MV-4-11 (cell line): Measurements from ENCODE around the gene NAA30.
"Not testable (repeated sequence)": the region's sequence is repeated elsewhere in the genome, so short reads cannot be mapped to it uniquely, and the experiment has no call there.

Experiments used
- DNase-seq: peaks from one replicate; lab custom pipeline; 2025; lab: John Stamatoyannopoulos, UW

The NAA30 gene

DNA sequence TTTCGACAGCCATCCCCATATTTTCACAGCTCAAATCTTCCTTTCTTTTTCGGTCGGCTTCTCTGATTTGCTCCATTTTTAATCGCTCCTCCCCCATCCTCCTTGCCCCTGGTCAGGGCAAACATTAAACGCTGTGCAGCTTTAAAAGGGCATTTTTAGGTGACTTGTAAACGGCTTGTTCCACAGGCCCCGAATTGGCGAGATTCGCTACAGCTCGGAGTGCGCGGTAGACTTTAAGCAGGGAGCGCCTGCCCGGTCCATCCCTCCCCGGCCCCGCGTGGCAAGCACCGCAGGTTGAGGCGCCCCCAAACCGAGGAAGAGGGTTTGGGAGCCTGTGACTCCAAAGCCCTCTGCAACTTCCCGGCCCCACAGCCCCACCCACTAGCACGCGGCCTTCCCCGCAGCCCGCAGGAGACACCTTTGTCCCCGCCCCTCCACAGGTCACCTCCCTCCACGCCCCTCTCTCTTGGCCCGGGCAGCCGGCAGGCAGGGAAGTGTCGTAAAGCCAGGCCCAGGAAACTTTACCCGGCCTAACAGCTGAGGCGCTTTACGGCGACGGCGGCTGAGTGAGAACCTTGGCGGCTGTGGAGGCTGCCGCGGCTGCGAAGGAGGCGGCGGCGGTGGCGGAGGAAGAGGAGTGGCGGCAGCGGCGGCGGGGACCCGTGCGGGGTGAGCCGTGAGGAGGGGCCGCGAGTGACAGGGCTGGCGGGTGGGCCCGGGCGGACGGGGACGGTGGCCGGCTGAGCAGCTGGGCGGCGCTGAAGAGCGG lies at the start of gene NAA30:
Gene NAA30, plus strand, starts transcription at position 550 of the 769 bp plus-strand sequence. CDS start 372 bp downstream, outside the sequence.
- peak; percentile 80 for DNase-seq

DNA sequence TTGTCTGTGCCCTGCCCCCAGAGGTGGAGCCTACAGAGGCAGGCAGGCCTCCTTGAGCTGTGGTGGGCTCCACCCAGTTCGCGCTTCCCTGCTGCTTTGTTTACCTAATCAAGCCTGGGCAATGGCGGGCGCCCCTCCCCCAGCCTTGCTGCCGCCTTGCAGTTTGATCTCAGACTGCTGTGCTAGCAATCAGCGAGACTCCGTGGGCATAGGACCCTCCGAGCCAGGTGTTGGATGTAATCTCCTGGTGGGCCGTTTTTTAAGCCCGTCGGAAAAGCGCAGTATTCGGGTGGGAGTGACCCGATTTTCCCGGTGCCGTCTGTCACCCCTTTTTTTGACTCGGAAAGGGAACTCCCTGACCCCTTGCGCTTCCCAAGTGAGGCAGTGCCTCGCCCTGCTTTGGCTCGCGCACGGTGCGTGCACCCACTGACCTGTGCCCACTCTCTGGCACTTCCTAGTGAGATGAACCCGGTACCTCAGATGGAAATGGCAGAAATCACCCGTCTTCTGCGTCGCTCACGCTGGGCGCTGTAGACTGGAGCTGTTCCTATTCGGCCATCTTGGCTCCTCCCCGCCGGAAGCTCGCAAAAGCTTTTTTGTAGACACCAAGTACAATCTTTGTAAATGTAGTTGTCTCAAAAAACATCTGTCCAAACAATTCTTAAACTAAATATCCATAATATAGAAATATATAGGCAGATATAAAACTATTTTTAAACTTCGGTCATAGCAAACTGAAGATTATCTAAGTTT lies 46.7 kb upstream of the NAA30 start:
- DNase-seq, result not testable (repeated sequence)

DNA sequence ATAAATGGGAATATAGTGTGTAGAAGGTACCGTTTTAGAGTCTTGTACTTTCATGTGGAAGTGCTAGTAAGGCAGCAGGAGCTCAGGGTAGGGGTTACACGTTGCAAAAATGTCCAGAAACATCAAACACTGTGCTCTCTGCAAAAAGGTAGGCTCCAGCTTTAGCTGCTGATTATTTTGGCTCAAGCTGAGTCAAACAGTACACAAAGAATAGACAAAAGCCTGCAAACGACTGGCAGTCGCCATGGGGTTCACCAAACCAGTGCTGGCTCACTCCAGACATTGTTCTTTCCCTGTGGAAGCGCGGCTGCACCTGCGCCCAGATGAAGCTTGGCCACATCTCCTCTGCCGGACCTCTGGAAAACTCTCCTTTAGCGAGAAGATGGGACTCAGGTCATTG lies 45.3 kb upstream of the NAA30 start:
- DNase-seq, result no peak

DNA sequence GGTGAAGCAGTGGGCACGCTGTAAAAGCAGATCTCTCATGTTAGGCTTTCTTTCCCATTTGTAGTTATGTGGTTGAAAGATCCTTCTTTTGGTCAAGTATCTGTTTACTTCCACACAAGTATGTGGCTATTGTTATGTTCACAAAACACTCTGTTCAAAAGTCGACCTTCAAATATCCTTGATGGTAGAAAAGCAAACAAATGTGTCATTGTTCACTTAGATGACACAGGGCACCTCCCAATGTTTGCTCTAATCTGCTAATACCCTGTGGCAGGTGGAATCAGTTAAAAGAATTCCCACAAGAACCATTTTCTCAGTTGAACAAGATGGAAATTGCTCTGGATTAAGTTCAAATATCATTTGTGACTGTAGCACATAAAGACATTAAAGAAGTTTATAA lies 43.6 kb upstream of the NAA30 start:
- no peak for DNase-seq

DNA sequence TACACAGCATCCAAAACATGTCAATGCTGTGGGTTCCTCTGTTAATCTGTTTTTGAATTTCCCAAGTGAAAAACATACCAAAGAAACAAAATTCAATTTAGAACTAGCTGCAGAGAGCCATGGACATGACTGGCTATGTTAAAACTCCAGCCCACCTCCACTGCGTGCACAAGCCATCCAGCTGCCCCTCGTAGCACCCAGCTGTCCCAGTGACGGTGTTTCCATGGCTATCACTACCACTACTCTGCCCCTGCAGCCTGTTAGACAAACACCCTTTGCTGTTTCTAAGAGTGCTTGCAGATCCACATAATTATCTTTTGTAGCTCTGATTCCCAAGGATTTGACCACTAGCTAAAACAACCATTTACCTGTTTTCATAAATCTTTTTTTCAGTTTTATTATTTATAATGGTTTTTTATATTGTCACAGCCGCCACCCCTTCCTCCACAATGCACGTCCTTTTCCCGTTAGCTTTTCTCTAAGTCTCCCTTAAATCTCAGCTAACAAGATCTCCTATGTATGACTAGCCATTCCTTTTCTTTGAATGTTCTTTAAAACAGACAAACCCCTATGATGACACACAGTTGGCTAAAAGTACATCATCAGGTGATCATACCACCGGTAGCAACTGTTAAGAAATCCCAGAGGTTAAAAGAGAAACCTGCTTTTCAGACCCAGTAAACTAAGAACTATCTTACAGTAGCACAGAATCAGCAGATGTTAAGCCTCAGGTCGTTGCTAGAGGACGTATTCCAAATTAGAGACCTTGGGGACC lies 37.8 kb upstream of the NAA30 start:
- DNase-seq, result no peak

DNA sequence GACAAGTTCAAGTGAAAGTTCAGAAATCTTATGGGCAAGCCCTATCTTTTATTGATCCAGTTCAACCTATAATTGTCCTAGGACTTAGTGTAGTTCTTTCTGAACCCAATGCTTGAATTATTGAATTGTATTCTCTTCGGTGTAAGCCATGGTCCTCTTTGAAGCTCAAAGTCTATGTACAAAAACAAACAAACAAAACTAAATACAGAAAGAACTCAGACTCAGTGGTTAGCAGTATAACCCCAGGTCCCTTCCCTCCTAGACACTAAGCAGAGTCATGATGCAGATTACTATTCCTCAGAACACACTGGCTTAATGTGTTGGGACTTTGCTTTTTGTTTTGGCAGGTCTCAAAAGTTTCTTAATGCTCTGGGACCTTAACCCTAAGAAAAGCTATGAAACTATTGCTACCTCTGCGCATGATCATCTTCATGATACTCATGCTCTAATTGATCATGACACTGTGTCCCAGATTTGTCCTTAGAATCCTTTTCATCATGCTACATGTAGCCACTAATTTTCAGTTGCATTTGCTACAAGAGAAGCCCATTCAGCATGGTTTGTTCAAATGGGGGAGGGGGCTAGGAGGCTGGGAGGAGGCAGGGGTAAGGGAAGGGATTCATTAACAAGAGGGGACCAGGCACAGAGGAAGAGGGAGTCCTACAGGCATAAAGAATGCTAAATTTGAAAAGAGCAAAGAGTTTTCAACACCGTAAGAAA lies 35.1 kb upstream of the NAA30 start:
- no peak for DNase-seq

DNA sequence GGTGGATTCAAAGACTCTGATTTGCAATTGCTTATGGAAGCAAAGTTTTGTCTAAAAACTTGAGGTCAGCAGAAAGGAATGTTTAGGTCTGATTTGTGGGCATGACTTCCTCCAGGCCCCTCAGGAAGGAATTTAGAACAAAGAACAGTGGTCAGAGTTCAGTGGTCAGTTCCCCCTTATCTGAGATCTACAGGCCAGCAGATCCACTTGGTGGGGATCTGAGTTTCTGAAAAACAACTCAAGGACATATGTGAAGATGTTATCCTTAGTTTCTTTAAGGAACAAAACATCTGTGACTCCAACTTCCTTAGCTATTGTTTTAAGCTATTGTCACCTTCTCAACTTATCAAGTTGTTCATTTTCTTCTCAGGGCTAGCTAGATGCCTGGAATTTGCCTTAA lies 28.0 kb upstream of the NAA30 start:
- no peak for DNase-seq

DNA sequence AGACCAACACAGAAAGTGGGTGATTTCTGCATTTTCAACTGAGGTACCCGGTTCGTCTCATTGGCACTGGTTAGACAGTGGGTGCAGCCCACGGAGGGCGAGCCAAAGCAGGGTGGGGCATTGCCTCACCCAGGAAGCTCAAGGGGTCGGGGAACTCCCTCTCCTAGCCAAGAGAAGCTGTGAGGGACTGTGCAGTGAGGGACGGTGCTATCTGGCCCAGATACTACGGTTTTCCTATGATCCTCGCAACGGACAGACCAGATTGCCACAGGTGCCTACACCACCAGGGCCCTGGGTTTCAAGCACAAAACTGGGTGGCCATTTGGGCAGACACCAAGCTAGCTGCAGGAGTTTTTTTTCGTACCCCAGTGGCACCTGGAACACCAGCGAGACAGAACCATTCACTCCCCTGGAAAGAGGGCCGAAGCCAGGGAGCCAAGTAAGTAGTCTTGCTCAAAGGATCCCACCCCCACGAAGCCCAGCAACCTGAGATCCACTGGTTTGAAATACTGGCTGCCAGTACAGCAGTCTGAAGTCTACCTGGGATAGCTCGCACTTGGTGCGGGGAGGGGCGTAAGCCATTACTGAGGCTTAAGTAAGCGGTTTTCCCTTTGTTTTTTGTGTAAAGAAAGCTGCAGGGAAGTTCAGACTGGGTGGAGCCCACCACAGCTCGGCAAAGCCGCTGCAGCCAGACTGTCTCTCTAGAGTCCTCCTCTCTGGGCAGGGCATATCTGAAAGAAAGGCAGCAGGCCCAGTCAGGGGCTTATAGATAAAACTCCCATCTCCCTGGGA lies 25.5 kb upstream of the NAA30 start:
- no peak for DNase-seq

DNA sequence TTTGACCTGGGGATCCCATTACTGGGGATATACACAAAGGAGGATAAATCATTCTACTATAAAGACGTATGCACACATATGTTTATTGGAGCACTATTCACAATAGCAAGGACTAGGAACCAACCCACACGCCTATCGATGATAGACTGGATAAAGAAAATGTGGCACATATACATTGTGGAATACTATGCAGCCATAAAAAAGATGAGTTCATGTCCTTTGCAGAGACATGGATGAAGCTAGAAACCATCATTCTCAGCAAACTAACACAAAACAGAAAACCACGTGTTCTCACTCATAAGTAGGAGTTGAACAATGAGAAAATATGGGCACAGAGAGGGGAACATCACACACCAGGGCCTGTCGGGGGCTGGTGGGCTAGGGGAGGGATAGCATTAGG lies 20.2 kb upstream of the NAA30 start:
- not testable (repeated sequence) for DNase-seq

DNA sequence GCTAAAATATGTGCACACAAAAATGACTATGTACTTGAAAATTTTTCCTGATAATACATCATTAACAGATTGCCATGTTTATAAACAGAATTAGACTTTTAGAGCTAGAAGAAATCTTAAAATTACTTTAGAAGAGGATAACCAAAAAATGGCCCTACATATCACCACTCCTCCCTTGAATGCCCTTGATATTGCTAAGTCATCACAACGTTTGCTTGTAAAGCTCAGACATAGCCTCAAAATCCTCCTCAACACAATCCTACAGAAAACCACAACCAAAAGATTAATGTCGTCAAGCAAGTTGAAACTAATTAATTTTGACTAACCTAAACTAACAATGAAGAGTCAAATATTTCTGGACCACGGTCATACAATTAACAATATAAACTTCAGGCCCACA lies 19.4 kb upstream of the NAA30 start:
- DNase-seq, result no peak

DNA sequence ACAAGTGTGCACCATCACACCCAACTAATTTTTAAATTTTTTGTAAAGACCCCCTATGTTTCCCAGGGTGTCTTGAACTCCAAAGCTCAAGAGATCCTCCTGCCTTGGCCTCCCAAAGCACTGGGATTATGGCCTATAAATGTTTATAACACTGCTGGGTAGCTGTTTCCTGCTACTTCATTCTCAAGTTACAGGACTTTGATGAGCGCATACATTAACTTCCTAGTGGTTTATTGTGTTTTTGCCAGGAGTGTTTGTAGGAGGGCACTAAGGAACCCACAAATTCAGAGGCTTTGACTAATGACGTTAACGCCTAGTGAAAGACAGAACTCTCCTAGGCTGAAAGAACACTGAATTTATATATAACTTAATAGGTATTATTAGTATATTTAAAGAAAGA lies 15.2 kb upstream of the NAA30 start:
- no peak for DNase-seq

DNA sequence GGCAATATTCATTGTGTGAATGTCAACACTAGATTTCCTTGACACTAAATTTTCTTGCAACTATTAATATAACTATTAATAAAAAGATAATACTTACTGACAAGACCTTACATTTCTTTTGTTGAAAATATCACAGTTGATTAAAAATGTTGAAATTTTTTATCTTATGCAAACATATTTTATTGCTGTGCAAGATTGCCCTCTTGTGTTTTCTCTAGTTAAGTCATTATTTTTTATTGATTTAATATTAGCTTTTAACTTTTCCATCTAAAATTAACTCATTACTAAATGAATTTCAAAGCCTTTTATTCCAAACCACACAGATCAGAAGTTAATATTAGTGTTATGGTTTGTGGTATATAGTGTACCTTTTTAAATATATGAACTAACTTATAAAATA lies 11.7 kb upstream of the NAA30 start:
- no peak for DNase-seq

DNA sequence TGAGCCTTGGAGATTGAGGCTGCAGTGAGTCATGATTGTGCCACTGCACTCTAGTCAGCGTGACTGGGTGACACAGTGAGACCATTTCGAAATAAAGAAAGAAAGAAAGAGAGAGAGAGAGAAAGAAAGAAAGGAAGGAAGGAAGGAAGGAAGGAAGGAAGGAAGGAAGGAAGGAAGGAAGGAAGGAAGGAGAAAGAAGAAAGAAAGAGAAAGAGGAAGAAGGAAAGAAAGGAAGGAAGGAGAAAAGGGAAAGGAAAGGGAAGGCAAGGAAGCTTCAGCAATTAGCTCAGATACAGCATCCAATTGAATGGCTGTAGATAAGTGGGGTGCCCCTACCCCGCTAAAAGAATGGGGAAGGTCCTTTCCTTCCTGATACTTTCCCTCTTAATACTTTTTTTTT lies 9.5 kb upstream of the NAA30 start:
- DNase-seq, result no peak

DNA sequence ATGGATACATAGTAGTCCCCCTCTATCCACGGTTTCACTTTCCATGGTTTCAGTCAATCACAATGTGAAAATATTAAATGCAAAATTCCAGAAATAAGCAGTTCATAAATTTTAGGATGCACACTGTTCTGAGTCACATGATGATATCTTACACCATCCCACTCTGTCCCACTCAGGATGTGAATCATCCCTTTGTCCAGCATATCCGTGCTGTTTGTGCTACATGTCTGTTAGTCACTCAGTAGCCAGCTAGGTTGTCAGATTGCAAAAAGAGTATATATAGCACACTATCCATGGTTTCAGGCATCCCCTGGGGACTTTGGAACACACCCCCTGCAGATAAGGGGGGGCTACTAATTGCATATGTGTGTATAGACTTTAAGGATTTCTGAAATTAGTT lies 8.1 kb upstream of the NAA30 start:
- peak; percentile 6 for DNase-seq

DNA sequence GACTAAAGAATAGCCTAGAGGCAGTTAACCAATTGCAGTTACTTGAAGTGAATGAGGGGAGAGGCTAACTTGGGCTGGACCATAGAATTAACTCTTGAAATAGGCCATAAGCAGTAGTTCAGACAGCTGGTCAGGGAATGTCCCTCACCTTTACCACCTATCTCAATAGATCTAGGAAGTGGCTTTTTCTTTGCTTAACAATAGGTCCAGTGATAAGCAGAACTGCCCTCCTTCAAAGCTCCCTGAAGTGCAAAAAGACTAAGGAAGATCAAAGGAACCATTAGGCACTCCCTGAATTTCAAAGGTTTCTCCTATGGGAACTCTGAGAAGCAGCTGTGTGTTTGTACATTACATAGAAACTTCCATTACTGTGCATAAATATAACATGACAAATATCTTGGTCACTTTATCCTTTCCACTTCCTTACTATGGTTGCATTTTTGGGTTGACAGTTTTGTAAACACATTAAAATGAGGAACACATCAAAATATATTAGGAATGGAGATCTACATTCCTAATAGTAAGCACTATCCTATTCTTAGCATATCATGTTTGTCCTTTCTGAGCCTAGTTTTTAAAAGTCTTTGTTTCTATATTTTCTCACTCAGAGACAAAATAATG lies 7.2 kb upstream of the NAA30 start:
- DNase-seq, result no peak

DNA sequence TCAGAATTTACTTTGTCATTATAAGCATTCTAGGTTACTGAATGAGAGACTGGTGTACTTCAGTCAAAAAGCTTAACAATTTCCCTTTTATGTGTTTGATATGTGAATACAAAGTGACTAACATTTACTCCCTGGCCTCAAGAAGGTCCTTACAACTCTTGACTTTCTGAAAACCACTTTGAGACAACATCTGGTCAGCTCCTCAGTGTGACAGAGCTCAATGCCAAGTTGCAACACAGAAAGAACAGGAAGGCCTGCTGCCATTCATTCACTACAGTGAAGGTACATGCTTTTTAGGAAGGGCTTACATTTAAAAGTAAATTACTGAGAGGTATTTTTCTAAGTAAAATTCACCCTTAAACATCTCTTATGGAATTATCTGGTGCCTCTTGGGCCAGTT lies 2.3 kb upstream of the NAA30 start:
- DNase-seq, result peak; percentile 43

DNA sequence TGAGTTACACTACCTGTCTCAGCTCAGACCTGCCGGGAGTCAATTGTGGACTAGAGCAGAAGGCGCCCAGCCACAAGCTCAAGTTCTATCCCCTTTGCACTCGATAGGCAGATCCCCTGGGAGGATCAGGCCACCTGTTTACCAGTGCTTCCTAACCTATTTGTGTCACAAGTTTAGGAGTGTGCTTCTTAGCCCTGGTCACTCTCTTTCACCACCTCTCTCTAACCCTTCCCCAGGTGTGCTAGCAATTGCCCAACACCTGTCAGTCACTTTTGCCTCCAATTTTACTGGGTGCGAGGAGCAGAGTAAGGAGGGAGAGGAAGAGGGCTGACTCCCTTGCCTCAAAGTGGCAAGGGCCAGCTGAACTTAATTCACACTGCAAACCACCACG lies 745 bp upstream of the NAA30 start:
- DNase-seq, result no peak

DNA sequence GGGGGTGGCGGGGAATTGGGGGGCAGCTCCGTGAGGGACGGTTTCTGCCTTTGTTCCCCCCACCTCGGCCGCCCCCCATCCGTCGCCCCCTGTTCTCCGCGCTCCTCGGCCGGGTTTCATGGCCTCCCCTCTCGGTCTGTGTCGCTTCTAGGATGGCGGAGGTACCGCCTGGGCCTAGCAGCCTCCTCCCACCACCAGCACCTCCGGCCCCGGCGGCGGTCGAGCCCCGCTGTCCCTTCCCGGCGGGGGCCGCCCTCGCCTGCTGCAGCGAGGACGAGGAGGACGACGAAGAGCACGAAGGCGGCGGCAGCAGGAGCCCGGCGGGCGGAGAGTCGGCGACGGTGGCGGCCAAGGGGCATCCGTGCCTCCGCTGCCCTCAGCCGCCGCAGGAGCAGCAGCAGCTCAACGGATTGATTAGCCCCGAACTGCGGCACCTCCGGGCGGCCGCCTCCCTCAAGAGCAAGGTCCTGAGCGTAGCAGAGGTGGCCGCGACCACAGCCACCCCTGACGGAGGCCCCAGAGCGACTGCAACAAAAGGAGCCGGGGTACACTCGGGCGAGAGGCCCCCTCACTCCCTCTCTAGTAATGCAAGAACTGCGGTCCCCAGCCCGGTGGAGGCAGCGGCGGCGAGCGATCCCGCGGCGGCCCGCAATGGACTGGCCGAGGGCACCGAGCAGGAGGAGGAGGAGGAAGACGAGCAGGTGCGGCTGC lies 575 bp downstream of the NAA30 start:
- DNase-seq, result no peak

DNA sequence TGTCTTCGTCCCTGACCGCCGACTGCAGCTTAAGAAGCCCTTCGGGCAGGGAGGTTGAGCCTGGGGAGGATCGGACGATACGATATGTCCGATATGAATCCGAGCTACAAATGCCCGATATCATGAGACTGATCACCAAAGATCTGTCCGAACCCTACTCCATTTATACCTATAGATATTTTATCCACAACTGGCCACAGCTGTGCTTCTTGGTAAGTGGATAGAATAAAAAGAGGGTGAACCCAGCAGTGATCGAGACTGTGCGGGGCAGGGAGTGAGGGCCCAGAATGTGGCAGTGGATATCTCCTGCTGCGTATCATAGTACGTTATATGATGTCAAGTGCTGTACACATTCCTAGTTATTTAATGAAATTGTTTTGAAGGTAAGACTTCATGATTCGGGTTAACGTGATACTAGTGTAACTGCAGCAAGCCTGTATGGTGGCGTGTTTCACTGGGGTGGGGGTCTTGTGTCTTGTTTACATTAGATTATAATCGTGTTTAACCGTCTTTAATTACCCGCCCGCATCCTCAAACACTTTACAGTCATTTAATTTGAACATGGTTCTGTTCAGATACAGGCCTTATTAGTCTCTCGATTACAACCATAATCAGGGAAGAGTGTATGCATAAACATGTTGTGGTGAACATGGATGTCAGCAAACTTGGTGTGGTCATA lies 1.3 kb downstream of the NAA30 start:
- DNase-seq, result no peak

DNA sequence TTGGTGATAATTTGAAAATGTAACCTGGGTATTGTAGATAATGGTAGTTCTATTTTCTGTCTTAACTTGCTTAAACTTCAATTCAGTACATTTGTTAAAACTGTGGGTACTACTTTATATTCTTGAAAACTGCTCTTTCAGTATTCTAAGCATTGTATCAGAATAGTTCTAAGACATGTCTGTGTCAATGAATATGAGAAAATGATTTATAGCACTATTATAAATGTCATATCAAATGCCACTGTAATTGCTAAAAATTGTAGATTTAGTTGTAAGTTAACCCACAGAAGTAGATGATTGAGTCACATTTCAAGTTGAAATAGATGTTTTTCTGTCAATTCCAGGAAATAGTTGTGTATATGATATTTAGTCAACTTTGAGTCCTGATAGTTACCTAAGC lies 2.4 kb downstream of the NAA30 start:
- no peak for DNase-seq
